Neural crest cell (in vitro differentiated cells): ENCODE results near the gene MAP2K6. TPM values are rescaled to one million over a fixed set of nuclear protein-coding genes. Genes with fewer than 3 reads are reported as not detected.

Source experiments
- DNase-seq: peaks from one replicate; pipeline ENCODE4 v3.0.0; 2021; ENCODE audit warnings: low read depth, mixed read lengths, low spot score
- H3K27ac Mint-ChIP-seq: one replicate; pipeline ENCODE4 v1.8.0; 2021; ENCODE audit warnings: mild to moderate bottlenecking, mixed read lengths; ENCODE audit not compliant: unreplicated experiment
- H3K27me3 Mint-ChIP-seq: 2 replicates; pipeline ENCODE4 v1.8.0; 2021; ENCODE audit warnings: low read depth, mild to moderate bottlenecking, mixed read lengths
- H3K36me3 Mint-ChIP-seq: 2 replicates; pipeline ENCODE4 v1.8.0; 2021; ENCODE audit warnings: low read depth, mild to moderate bottlenecking, mixed read lengths
- H3K4me1 Mint-ChIP-seq: 2 replicates; pipeline ENCODE4 v1.8.0; 2021; ENCODE audit warnings: mixed read lengths
- H3K4me3 Mint-ChIP-seq: one replicate; pipeline ENCODE4 v1.8.0; 2021; ENCODE audit warnings: mild to moderate bottlenecking, mixed read lengths
- H3K9me3 Mint-ChIP-seq: 2 replicates; pipeline ENCODE4 v1.8.0; 2021; ENCODE audit warnings: mixed read lengths
- CTCF ChIP-seq: fragments of 200-600 bp; sonication (generic); conservative IDR thresholded peaks from 2 replicates; pipeline ENCODE4 v1.5.0; 2021; ENCODE audit warnings: antibody characterized with exemption, mild to moderate bottlenecking
- total RNA-seq: library from RNA; stranded (reverse); gene quantifications from 2 replicates; pipeline ENCODE4 v1.2.1, GENCODE V29; 2021

The MAP2K6 gene
- total RNA-seq, 1 donor from 2014 or later: 45.4 TPM

- no peak for TF ChIP-seq CTCF
- DNase-seq: no peak
- Mint-ChIP-seq H3K36me3 (peaks cover 10% of the 10 kb centered on the region), H3K27ac (no peak overlapping the region), H3K4me3 (no peak overlapping the region), H3K4me1 (peaks cover 15% of the 10 kb centered on the region), H3K9me3 (no peaks in the 10 kb centered on the region), H3K27me3 (no peaks in the 10 kb centered on the region)
Observed at GRCh38 chr17:69434164-69434579, 19.7 kb downstream of the MAP2K6 start.

- Mint-ChIP-seq H3K36me3 (peaks cover 21% of the 10 kb centered on the region), H3K4me3 (no peak overlapping the region), H3K4me1 (peaks cover 15% of the 10 kb centered on the region), H3K27me3 (no peaks in the 10 kb centered on the region), H3K9me3 (no peaks in the 10 kb centered on the region), H3K27ac (no peak overlapping the region)
- no peak for DNase-seq
- TF ChIP-seq CTCF: no peak
Observed at GRCh38 chr17:69435971-69436696, 21.6 kb downstream of the MAP2K6 start.

- no peaks in the 10 kb centered on the region for H3K9me3 Mint-ChIP-seq
- TF ChIP-seq CTCF: no peak
- no peak overlapping the region for H3K27ac Mint-ChIP-seq
- H3K4me3 Mint-ChIP-seq: no peak overlapping the region
- peaks cover 18% of the 10 kb centered on the region for H3K36me3 Mint-ChIP-seq
- H3K4me1 Mint-ChIP-seq: peaks cover 15% of the 10 kb centered on the region
- H3K27me3 Mint-ChIP-seq: no peaks in the 10 kb centered on the region
- no peak for DNase-seq
Observed at GRCh38 chr17:69437475-69437874, 23.0 kb downstream of the MAP2K6 start.

- TF ChIP-seq CTCF: no peak
- Mint-ChIP-seq H3K4me3 (no peak overlapping the region), H3K36me3 (peaks cover 18% of the 10 kb centered on the region), H3K27me3 (no peaks in the 10 kb centered on the region), H3K4me1 (peaks cover 7% of the 10 kb centered on the region), H3K9me3 (no peaks in the 10 kb centered on the region), H3K27ac (no peak overlapping the region)
- no peak for DNase-seq
Observed at GRCh38 chr17:69438776-69439175, 24.3 kb downstream of the MAP2K6 start.

GRCh38 chr17:69441179-69441578, 26.7 kb downstream of the MAP2K6 start:
- Mint-ChIP-seq H3K27ac (no peak overlapping the region), H3K9me3 (no peaks in the 10 kb centered on the region), H3K4me3 (no peak overlapping the region), H3K4me1 (no peaks in the 10 kb centered on the region), H3K36me3 (peaks cover 18% of the 10 kb centered on the region), H3K27me3 (no peaks in the 10 kb centered on the region)
- DNase-seq: no peak
- TF ChIP-seq CTCF: no peak
